Measurements from ENCODE around the gene SLC1A2.

DNA sequence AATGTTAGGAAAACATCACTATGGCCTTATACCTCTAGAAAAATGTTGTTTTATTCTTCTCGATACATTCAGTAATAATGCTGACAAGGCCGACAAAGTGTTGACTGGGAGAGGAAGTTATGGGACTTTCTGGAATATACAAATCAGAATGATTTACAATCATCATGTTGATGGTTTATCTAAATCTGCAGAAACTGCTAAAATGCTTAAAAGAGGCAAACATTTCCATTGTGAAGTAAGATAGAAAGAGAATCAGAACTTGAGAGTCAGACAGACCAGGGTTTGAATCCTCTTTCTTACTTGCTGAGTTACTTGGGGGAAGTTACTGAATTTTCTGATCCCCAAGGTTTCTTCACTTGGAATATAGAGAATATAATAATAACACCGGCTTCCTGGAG lies 191.0 kb downstream of the SLC1A2 start:
- TF ChIP-seq ESRRA (CRISPR knock-in tag; IDR thresholded peaks at IDR 0.05; ENCODE audit: borderline replicate concordance) (no peak), FOXK1 (CRISPR knock-in tag; IDR thresholded peaks at IDR 0.05) (no peak), CREB1 (CRISPR knock-in tag; IDR thresholded peaks at IDR 0.05) (no peak), JUN (CRISPR knock-in tag; IDR thresholded peaks at IDR 0.05) (no peak)
- TF ChIP-seq, protein P1, sequence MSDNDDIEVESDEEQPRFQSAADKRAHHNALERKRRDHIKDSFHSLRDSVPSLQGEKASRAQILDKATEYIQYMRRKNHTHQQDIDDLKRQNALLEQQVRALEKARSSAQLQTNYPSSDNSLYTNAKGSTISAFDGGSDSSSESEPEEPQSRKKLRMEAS (CRISPR knock-in tag; IDR thresholded peaks at IDR 0.05) = no peak
- TF ChIP-seq, protein P2, sequence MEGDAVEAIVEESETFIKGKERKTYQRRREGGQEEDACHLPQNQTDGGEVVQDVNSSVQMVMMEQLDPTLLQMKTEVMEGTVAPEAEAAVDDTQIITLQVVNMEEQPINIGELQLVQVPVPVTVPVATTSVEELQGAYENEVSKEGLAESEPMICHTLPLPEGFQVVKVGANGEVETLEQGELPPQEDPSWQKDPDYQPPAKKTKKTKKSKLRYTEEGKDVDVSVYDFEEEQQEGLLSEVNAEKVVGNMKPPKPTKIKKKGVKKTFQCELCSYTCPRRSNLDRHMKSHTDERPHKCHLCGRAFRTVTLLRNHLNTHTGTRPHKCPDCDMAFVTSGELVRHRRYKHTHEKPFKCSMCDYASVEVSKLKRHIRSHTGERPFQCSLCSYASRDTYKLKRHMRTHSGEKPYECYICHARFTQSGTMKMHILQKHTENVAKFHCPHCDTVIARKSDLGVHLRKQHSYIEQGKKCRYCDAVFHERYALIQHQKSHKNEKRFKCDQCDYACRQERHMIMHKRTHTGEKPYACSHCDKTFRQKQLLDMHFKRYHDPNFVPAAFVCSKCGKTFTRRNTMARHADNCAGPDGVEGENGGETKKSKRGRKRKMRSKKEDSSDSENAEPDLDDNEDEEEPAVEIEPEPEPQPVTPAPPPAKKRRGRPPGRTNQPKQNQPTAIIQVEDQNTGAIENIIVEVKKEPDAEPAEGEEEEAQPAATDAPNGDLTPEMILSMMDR (IDR thresholded peaks at IDR 0.05) = no peak
- TF ChIP-seq, protein P3, sequence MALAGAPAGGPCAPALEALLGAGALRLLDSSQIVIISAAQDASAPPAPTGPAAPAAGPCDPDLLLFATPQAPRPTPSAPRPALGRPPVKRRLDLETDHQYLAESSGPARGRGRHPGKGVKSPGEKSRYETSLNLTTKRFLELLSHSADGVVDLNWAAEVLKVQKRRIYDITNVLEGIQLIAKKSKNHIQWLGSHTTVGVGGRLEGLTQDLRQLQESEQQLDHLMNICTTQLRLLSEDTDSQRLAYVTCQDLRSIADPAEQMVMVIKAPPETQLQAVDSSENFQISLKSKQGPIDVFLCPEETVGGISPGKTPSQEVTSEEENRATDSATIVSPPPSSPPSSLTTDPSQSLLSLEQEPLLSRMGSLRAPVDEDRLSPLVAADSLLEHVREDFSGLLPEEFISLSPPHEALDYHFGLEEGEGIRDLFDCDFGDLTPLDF (CRISPR knock-in tag; IDR thresholded peaks at IDR 0.05) = no peak
- TF ChIP-seq, protein P4, sequence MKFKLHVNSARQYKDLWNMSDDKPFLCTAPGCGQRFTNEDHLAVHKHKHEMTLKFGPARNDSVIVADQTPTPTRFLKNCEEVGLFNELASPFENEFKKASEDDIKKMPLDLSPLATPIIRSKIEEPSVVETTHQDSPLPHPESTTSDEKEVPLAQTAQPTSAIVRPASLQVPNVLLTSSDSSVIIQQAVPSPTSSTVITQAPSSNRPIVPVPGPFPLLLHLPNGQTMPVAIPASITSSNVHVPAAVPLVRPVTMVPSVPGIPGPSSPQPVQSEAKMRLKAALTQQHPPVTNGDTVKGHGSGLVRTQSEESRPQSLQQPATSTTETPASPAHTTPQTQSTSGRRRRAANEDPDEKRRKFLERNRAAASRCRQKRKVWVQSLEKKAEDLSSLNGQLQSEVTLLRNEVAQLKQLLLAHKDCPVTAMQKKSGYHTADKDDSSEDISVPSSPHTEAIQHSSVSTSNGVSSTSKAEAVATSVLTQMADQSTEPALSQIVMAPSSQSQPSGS (CRISPR knock-in tag; IDR thresholded peaks at IDR 0.05; ENCODE audit: borderline replicate concordance, low read depth) = no peak
